SW 1271 (cell line): ENCODE measurements around the gene LAMTOR4.

Source experiments
- DNase-seq, 2 experiments: peaks; one replicate each; lab custom pipeline; 2025; lab: John Stamatoyannopoulos, UW

LAMTOR4 gene

DNA sequence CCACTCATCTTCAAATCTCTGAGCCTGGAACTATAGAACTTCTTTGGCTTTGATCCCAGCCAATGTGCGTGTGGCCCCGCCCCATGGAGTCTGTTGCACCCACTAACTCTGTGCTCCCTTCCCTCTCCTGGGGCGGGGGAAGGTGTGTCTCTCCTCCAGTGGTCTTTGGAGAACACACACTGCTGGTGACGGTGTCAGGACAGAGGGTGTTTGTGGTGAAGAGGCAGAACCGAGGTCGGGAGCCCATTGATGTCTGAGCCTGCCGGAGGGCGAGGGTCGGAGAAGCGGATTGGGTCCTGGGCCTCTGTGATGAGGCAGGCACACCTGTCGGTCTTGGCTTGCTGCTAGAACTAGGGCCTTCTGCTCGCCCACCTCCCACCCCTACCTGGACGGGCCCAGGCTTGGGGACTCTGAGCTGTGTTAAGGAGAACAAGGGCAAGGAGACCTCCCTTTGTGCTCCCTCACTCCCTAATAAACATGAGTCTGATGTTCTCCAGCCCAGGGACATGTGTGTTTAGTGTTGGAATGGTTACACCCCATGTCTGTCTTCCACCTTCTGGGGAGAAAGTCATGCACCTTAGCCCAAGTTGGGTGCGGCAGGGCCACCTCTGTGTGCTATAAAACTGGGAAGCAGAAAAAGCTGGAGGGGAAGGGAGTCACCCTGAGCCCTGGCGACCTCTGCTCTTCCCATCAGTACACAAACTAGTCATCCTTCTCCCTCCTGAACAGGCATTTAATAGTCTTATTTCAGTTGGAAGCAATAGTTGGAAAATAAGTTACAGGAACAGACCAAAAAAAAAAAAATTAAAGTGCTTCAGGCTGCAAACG is 5.2 kb downstream of the LAMTOR4 start:
- no peak for DNase-seq

DNA sequence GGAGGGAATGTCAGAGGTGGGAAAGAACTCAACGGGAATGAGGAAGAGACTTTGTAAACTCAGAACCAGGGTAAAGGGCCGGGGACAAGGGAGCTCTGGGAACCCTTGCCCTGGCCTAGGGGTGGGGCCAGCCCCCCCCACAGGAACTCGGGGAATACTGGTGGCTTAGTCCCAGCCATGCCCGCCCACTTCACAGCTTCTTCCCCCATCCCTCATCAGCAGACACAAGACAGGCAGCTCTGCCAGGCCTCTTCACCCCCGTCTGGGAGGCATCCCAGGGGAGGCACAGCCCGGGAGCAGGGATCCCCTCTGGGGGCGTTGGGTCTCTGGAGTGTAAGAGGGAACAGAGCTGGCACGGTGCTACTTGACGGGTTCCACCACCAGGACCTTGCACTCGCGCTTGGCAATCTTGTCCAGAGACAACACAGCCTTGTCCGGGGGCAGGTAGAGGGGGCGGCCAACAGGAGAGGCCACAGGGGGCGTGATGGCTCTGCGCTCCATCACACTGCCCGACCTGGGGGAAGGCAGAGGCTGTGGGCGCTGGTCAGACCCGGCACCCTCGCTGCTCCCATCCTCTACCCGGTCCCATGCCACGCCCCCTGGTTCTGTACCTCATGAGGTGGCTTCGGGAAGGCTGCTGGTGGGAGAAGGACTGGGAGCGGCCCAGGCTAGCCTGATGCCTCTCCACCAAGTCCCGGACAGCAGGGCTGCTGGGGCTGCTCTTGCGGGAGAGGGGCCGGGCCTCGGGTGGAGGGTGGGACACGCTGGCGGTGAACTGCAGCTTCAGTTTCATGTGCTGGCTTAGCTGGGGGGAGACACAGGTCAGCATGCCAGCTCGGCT is 6.2 kb downstream of the LAMTOR4 start:
- DNase-seq: no peak

DNA sequence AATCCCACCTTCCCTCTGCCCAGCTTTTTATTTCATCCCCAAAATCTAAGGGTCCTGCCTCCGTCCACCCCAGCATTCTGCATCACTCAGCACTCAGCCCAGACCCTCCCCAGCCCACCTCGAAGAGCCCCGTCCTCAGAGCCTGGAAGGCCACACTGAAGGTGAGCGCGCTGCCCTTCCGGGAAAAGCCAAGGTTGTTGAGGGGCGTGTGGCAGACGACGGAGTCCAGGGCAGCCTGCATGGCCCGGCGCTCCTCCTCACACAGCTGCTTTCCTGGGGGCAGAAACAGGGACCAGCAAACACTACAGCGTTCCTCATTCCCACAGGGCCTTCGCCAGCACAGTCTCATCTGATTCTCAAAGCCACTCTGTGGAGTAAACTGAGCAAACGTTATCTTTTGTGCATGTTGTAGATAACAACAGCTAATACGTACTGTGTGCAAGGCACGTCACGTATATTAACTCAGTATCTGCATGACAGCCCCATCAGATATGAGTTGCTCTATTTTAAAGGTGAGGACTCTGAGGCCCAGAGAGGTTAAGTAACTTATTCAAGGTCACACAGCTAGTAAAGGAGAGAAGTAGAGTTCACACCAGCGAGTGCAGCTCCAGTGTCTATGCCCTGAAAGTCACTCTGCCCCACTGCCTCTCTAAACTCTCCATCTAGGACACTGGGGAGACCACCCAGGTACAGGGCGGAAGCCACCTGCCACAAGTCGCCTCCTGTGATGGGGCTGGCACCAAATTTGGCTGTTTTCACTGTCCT is 7.0 kb downstream of the LAMTOR4 start:
- no peak for DNase-seq

DNA sequence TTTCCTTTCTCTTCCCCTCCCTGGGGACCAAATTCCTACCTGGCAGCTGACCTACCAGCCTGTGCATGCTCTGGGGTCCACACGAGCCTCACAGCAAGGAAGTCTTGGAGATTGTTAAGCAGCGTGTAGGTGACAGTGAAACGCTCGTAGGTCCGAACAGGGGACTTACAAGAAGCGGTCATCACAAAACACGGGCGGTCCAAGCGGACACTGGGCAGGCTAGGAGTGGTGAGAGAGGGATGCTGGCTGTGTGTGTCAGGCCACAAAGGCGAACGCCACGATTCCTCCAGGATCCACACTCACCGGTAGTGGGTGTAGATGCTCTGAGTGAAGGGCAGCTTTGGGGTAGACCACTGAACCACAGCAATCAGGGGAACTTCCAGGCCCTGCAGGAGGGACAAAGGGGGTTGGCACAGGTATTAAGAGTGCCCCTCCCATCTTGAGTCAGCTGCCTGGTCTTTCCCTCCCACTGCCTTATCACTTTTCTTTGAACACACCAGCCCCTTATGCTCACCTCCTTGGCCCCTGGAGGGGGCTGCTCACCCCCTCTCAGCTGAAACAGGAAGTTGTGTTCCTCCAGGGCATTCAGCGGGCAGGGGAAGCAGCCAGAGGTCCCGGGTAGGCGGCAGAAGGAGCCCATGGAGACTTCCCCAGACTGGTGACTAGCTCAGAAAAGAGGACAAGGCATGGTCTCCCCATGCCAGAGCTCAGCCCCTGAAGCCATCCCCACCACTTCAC is 7.8 kb downstream of the LAMTOR4 start:
- no peak for DNase-seq

GRCh38 chr7:100157069-100157333 is 8.3 kb downstream of the LAMTOR4 start:
- no peak for DNase-seq

GRCh38 chr7:100157334-100158228 is 8.9 kb downstream of the LAMTOR4 start:
- peak in 1 of 2 experiments; percentile 30 for DNase-seq

- peak in 1 of 2 experiments; percentile 79 for DNase-seq
Observed at GRCh38 chr7:100158229-100159098, 9.7 kb downstream of the LAMTOR4 start, which contains the start of gene TRAPPC14. Gene TRAPPC14 (minus strand): TSS chr7:100158723. CDS start chr7:100158499, 224 bp downstream.

DNA sequence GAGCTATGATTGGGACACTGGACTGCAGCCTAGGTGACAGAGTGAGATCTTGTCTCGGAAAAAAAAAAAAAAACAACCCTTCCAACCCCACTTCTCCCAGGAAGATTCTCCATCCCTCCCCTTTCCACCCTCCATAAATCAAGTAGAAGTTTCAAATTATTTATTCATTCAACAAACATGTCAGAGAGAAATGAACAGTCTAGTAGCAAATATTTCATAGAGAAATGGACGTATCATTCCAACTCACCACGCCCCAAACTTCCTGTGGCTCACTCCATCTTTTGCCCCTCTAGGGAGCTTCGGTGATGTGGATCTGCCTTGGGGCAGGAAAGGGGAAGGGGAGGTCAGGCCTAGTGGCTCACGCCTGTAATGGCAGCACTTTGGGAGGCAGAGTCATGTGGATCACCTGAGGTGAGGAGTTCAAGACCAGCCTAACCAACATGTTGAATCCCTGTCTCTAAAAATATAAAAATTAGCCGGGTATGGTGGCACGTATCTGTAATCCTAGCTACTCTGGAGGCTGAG is 10.4 kb downstream of the LAMTOR4 start:
- DNase-seq: no peak

- no peak for DNase-seq
Observed at GRCh38 chr7:100160067-100160466, 11.3 kb downstream of the LAMTOR4 start.

DNA sequence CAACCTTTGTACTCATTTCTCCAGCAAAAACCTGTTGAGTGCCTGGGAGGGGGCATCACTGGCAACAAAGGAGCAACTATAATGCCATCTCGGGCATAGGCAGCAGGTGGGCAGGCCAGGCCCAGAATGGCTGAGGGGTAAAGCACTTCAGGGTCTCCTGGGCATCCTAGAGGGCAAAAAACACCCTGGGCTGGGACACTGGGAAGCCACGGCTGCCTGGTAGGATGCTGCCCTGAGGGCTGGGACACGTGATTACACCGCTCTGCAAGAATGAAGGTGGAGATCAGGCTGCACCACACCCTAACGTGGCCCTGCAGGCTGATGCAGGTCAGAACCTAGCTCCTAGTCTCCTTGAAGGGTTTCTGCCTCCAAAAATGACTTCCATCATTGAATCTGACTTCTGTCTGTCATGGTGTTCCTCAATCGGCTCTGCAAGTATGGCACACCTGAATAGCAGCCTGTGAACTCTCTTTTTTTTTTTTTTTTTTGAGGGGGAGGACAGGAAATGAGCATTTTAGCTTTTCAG is 14.4 kb downstream of the LAMTOR4 start:
- no peak for DNase-seq

DNA sequence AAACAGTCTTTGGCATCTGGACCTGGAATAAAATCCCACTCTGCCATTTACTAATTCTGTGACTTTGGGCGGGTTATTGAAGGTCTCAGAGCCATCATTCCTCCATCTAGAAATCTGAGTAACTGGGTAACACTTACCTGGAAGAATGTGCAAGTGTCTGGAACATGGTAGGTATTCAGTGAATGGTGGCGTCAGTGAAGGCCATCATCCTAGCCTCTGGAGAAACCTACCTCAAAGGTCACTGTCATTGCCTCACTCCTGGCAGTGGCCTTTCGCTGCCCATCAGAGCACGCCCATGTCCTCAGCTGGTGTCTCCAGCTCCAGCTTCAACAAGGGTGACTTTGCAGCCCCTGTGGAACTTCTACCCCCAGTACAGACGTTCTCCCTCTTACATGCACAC is 15.2 kb downstream of the LAMTOR4 start:
- no peak for DNase-seq

- DNase-seq: no peak
Observed at GRCh38 chr7:100166317-100166940, 17.7 kb downstream of the LAMTOR4 start.

DNA sequence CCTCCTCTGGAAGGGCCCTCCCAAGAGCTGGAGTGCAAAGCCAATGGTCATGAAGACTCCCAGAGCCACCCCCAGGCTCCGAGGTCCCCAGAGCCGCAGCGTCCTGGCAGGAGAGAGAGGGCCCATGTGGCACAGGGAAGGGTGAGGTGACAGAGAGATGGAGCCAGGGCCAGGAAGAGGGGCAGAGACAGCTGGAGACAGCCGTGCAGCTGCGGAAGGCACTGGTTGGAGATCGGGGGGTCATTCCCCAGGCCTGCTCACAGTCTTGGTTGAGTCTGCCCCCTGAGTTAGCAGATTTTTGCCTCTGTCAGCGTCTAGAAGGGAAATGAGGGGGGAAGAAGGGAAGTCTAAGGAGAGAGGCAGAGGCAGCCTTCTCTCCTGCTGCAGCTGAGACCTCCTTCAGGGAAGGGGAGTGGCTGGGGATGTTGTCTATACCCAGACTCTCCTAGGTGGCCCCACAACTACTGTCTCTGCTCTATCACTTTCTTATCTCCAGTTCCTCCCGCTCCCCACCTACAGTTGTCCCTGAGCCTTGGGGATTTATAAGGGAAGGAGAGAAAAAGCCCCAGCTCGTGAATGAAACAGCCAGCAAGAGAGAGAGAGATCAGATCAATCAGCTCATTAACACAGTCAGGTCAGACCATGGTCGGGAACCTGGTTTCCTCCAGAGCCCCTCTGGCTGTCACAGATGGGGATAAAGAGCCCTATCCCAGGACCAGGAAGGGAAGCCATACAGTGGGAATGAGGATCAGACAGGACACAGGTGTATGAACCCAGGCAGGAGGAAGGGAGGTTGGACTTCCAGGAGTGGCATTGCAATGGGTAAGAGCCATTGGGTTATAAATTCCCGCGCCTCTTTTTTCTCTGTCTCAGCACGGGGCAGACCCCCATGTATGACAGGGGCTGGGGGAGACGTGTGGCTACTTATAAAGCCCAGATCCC is 18.5 kb downstream of the LAMTOR4 start:
- DNase-seq: no peak

GRCh38 chr7:100167912-100168323 is 19.2 kb downstream of the LAMTOR4 start:
- no peak for DNase-seq

DNA sequence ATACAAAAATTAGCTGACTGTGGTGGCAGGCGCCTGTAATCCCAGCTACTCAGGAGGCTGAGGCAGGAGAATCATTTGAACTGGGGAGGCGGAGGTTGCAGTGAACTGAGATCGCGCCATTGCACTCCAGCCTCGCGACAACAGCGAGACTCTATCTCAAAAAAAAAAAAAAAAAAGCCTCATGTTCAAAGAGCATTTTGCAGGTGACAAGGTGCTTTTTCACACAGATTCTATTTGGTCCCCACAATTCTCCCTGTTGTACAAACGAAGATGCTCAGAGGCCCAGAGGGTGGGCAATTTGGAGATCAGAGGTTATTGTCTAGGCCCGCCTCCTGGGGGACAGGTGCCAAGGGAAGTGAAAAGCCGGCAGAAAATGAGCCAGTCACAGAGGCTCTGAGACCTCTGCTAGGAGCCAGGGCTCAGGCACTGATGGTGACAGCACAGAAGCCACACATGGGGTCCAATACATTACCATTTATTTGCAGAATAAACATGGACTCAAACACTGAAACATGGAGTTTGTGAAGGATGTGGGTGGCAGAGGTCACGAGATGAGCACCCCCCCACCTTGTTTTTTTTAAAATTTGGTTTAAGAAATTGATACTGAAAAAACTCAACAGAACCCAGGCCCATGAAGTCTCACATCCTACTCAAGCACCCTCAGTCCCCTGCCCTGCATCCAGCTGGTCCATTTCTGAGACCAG is 20.6 kb downstream of the LAMTOR4 start:
- DNase-seq: no peak

DNA sequence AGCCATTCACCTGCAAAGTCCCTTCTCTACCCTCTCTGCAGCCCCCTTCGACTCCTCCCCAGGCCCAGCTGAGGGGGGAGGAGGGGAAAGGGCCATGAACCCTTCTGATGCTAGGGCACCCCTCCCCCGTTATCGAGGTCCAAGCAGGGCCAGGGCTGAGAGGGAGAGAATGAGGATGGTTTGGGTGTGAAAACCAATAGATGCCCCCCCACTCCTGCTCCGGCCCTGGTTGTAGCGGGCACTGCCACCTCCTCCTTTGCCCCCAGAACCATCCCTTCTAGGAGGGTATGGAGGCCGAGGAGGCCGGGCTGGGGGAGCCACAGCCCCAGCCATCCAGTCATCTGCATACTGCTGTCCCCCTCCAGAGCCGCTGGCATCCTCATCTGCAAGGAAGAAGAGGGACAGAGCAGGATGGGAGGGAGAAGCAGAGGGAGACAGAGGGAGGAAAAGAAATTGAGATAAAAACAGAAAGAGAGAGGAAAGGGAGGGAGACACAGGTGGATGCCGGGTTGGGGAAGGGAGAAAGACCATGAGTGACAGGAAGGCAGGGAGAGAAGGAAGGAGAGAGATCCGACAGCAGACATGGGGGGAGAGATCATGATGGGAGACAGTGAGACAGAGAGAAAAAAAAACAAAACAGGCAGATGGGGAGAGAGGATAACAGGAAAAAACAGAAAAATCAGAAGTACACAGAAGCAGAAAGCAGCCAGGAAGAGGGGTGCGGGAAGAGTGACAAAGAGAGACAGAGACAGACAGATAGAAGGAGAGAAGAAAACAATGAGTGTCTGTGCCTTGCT is 21.6 kb downstream of the LAMTOR4 start:
- no peak for DNase-seq
